HEK293T (cell line): ENCODE results near the gene SSRP1.

Experiments used
- ELF4 ChIP-seq: fragments of 450-650 bp; IDR thresholded peaks from 2 replicates; pipeline ENCODE4 v1.6.1; 2017; ENCODE audit warnings: antibody characterized with exemption
- PKNOX1 ChIP-seq: fragments of 450-650 bp; IDR thresholded peaks from 2 replicates; pipeline ENCODE4 v1.6.1; 2016
- SP1 ChIP-seq: fragments of 450-650 bp; IDR thresholded peaks from 2 replicates; pipeline ENCODE4 v1.6.1; 2017

- TF ChIP-seq ELF4 (peak; percentile 33; the same call in 1 of the 2 replicates), PKNOX1 (no peak), SP1 (no peak)
Measured at GRCh38 chr11:57335343-57336110, at the start of gene SSRP1.
